Neural progenitor cell (in vitro differentiated cells): ENCODE results near the gene MAST2.

Source experiments
- EZH2 ChIP-seq: fragments of 200-600 bp; sonication (generic); IDR thresholded peaks from 2 replicates; pipeline ENCODE4 v1.6.1; 2017; ENCODE audit warnings: antibody characterized with exemption, mild to moderate bottlenecking, moderate library complexity
- EZH2phosphoT487 ChIP-seq: fragments of 200-600 bp; sonication (generic); IDR thresholded peaks from 2 replicates; pipeline ENCODE4 v1.6.1; 2017; ENCODE audit warnings: antibody characterized with exemption
- TF ChIP-seq, protein P1 (sequence below): fragments of 200-600 bp; sonication (generic); IDR thresholded peaks from 2 replicates; pipeline ENCODE4 v1.5.1; 2017; ENCODE audit warnings: antibody characterized with exemption, mild to moderate bottlenecking

DNA sequence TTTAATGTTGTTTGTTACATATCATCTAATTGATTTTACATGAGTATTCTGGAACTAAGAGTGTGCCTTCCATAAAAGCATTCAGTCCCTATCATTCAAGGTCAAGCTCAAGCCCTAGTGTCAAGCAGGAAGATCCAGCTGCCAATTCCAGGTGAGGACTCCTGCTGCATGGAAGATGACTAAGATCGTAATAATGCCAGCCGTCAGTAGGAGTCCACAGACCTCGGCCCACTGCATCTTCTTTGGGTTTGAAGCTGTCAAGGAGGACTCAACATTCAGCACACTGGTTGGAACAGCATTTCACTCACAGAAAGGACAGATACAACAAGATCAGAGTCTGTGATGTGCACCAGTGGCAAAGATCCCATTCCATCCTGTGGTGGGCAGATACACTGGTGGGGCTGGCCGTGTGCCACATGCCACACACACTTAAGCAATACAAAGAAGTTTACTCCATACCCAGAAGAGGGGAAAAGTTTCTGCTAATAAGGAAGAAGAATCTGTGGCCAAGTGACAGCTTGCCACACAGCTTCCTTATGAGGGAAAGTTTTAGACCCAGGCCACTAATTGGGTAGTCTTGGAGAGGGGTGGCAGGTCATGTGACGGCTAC is 168.6 kb downstream of the MAST2 start:
- TF ChIP-seq, protein P1, sequence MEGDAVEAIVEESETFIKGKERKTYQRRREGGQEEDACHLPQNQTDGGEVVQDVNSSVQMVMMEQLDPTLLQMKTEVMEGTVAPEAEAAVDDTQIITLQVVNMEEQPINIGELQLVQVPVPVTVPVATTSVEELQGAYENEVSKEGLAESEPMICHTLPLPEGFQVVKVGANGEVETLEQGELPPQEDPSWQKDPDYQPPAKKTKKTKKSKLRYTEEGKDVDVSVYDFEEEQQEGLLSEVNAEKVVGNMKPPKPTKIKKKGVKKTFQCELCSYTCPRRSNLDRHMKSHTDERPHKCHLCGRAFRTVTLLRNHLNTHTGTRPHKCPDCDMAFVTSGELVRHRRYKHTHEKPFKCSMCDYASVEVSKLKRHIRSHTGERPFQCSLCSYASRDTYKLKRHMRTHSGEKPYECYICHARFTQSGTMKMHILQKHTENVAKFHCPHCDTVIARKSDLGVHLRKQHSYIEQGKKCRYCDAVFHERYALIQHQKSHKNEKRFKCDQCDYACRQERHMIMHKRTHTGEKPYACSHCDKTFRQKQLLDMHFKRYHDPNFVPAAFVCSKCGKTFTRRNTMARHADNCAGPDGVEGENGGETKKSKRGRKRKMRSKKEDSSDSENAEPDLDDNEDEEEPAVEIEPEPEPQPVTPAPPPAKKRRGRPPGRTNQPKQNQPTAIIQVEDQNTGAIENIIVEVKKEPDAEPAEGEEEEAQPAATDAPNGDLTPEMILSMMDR, result no peak
- TF ChIP-seq EZH2 (no peak), EZH2phosphoT487 (no peak)
